Gastrocnemius medialis (tissue), 4 donors: Measurements from ENCODE around the gene CACNA1D. TPM values are rescaled to one million over a fixed set of nuclear protein-coding genes. Genes with fewer than 3 reads are reported as not detected.

Source experiments
- ATAC-seq, 2 donors: fragments of 150-250 bp; one replicate each; pipeline ENCODE4 v1.9.1; 2016
- DNase-seq, 2 donors: peaks; one replicate each; pipeline ENCODE4 v3.0.0-alpha.2; 2019
- H3K27ac ChIP-seq, 4 donors: fragments of 200-600 bp; sonication (generic); 1 replicate in 1 of 4; 2 replicates in 3 of 4; pipeline ENCODE4 v1.5.1; 2016 to 2018; ENCODE audit warnings: mild to moderate bottlenecking in 2 of 4, moderate library complexity in 1 of 4
- H3K27me3 ChIP-seq, 3 donors: fragments of 200-600 bp; sonication (generic) in 2 of 3; 1 replicate in 1 of 3; 2 replicates in 2 of 3; pipeline versions ENCODE4 v1.5.1 to v1.6.0; 2016 to 2019; ENCODE audit warnings: mild to moderate bottlenecking in 1 of 3, moderate library complexity in 1 of 3
- H3K36me3 ChIP-seq, 2 donors: fragments of 200-600 bp; sonication (generic) in 1 of 2; one replicate each; pipeline ENCODE4 v1.5.1; 2017 to 2018
- H3K4me1 ChIP-seq, 2 donors: fragments of 200-600 bp; sonication (generic) in 1 of 2; one replicate each; pipeline ENCODE4 v1.5.1; 2016 to 2017; ENCODE audit warnings: mild to moderate bottlenecking in 2 of 2
- H3K4me3 ChIP-seq, 4 donors: fragments of 200-600 bp; sonication (generic) in 3 of 4; 1 replicate in 1 of 4; 2 replicates in 3 of 4; pipeline ENCODE4 v1.5.1; 2016 to 2019; ENCODE audit warnings: mild to moderate bottlenecking in 2 of 4
- H3K9me3 ChIP-seq, 3 donors: fragments of 200-600 bp; sonication (generic) in 2 of 3; 1 replicate in 1 of 3; 2 replicates in 2 of 3; pipeline ENCODE4 v1.5.1; 2016 to 2019
- CTCF ChIP-seq, 5 experiments: fragments of 450-650 bp in 3 of 5; fragments of 200-600 bp in 2 of 5; sonication (generic) in 2 of 5; IDR thresholded peaks in 4 of 5; conservative IDR thresholded peaks in 1 of 5; 1 replicate in 4 of 5; 2 replicates in 1 of 5; pipeline ENCODE4 v1.5.1; 2016 to 2019; ENCODE audit warnings: antibody characterized with exemption in 5 of 5, mild to moderate bottlenecking in 3 of 5, moderate library complexity in 3 of 5
- POLR2A ChIP-seq, 2 donors: fragments of 450-650 bp; IDR thresholded peaks; one replicate each; pipeline ENCODE4 v1.6.1; 2017; ENCODE audit warnings: antibody characterized with exemption in 2 of 2, mild to moderate bottlenecking in 2 of 2, moderate library complexity in 2 of 2
- in situ Hi-C, 4 donors: fragments of 200-750 bp; cut with MboI; loops; one replicate each; pipeline versions ENCODE4 v1.15.0 to v1.8.0; 2017; ENCODE audit warnings: low sequenced_read_pairs in 4 of 4
- intact Hi-C: fragments of 100-400 bp; cut with DNase I; formaldehyde crosslinking; loops from one replicate; pipeline ENCODE4 v1.15.1; 2023; ENCODE audit warnings: low total_unique reads
- total RNA-seq, 4 donors: library from RNA; depleted of rRNA; stranded (reverse); fragments of >200 nt; gene quantifications; one replicate each; pipeline versions ENCODE4 v1.1.0 to v1.2.3, GENCODE V29; 2016

Gene CACNA1D
- total RNA-seq, 4 donors from 2014 or later, result 0.18 to 0.34 TPM; not detected in 2

GRCh38 chr3:53496984-53497383, 2.6 kb downstream of the CACNA1D start:
- in situ Hi-C loops, result no loop called here
- ATAC-seq (no peak), DNase-seq (no peak)
- Histone ChIP-seq H3K27ac (no peak overlapping the region), H3K27me3 (peaks cover 23 to 38% (median 36%) of the 10 kb centered on the region in 3 donors), H3K36me3 (no peaks in the 10 kb centered on the region), H3K4me1 (peaks cover 7 to 16% of the 10 kb centered on the region in 2 donors), H3K9me3 (no peaks in the 10 kb centered on the region), H3K4me3 (no peak overlapping the region)
- intact Hi-C loops, result loop anchor here (10.0 kb wide), 1 partner anchor 192 kb away; no protein-coding TSS in a partner anchor
- TF ChIP-seq POLR2A (IDR thresholded peaks at IDR 0.05) (no peak), CTCF (IDR thresholded peaks at IDR 0.05 in 4 of 5, conservative IDR thresholded peaks at IDR 0.05 in 1 of 5) (no peak)

- ATAC-seq (no peak), DNase-seq (no peak)
- peaks cover 13 to 33% (median 30%) of the 10 kb centered on the region in 3 donors for H3K27me3 ChIP-seq
- no peaks in the 10 kb centered on the region for H3K9me3 ChIP-seq
- H3K4me1 ChIP-seq, result peaks cover 7 to 11% of the 10 kb centered on the region in 2 donors
- no peak overlapping the region for H3K27ac ChIP-seq
- no peak overlapping the region for H3K4me3 ChIP-seq
- no peaks in the 10 kb centered on the region for H3K36me3 ChIP-seq
- in situ Hi-C loops, result no loop called here
- intact Hi-C loops, result loop anchor here (10.0 kb wide), 1 partner anchor 194 kb away; no protein-coding TSS in a partner anchor
- no peak for TF ChIP-seq CTCF (IDR thresholded peaks at IDR 0.05 in 4 of 5, conservative IDR thresholded peaks at IDR 0.05 in 1 of 5)
- TF ChIP-seq POLR2A (IDR thresholded peaks at IDR 0.05), result no peak
Observed at GRCh38 chr3:53498806-53499641, 4.6 kb downstream of the CACNA1D start.

- Histone ChIP-seq H3K4me1 (peaks cover 3 to 5% of the 10 kb centered on the region in 2 donors), H3K4me3 (no peak overlapping the region), H3K27me3 (peaks cover 6 to 26% (median 21%) of the 10 kb centered on the region in 3 donors), H3K27ac (no peak overlapping the region), H3K9me3 (no peaks in the 10 kb centered on the region), H3K36me3 (no peaks in the 10 kb centered on the region)
- ATAC-seq, result no peak
- intact Hi-C loops, result no loop called here
- TF ChIP-seq POLR2A (IDR thresholded peaks at IDR 0.05) (no peak), CTCF (IDR thresholded peaks at IDR 0.05 in 4 of 5, conservative IDR thresholded peaks at IDR 0.05 in 1 of 5) (no peak)
- in situ Hi-C loops, result no loop called here
- DNase-seq, result no peak
Observed at GRCh38 chr3:53500165-53500777, 5.9 kb downstream of the CACNA1D start.

- intact Hi-C loops, result no loop called here
- Histone ChIP-seq H3K27ac (no peak overlapping the region), H3K4me3 (no peak overlapping the region), H3K4me1 (no peaks in the 10 kb centered on the region), H3K27me3 (peaks cover 0 to 18% (median 12%) of the 10 kb centered on the region in 3 donors), H3K36me3 (no peaks in the 10 kb centered on the region), H3K9me3 (no peaks in the 10 kb centered on the region)
- DNase-seq (no peak), ATAC-seq (no peak)
- TF ChIP-seq POLR2A (IDR thresholded peaks at IDR 0.05) (no peak), CTCF (IDR thresholded peaks at IDR 0.05 in 4 of 5, conservative IDR thresholded peaks at IDR 0.05 in 1 of 5) (no peak)
- in situ Hi-C loops, result no loop called here
Observed at GRCh38 chr3:53501178-53501577, 6.8 kb downstream of the CACNA1D start.
